ENCODE data around the gene MOB3B.

GRCh38 chr9:27514551-27514950, 15.1 kb downstream of the MOB3B start:
- no peak for TF ChIP-seq CTCF (conservative IDR thresholded peaks at IDR 0.05; ENCODE audit: low read depth, low read length)
- TF ChIP-seq EZH2 (IDR thresholded peaks at IDR 0.05; ENCODE audit: borderline replicate concordance, low read depth, low read length, poor library complexity, severe bottlenecking), result no peak
